ENCODE measurements around the gene HELZ. TPM values are rescaled to one million over a fixed set of nuclear protein-coding genes. Genes with fewer than 3 reads are reported as not detected.

HELZ gene
- total and polyA plus RNA-seq, 2 donors (not counting 1 experiment from before 2014, with no cell fraction given), result 10.4 to 97.8 TPM

DNA sequence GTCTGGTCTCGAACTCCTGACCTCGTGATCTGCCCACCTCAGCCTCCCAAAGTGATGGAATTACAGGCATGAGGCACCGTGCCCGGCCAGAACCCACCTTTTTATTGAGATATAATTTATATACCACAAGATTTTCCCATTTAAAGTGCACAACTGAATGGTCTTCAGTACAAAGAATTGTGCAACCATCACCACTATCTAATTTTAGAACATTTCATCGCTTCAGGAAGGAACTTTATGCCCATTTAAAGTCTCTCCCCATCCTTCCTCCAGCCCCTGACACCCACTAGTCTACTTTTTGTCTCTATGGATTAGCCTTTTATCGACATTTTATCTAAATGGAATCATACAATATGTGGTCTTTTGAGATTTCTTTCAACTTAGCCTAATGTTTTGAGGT is 25.4 kb upstream of the HELZ start:
- no peak overlapping the region for H3K4me3 Mint-ChIP-seq
- Histone ChIP-seq H3K4me3 (ENCODE audit: control extremely low read depth in 1 of 5, extremely low read depth in 1 of 5, insufficient read depth in 1 of 5, low read depth in 2 of 5, low read length in 4 of 5) (no peak overlapping the region), H3K4me1 (ENCODE audit: control insufficient read depth in 2 of 2, insufficient read depth in 2 of 2, low read length in 2 of 2) (no peaks in the 10 kb centered on the region), H3K27me3 (replicated peaks in 1 of 4; ENCODE audit: control extremely low read depth in 1 of 4, control insufficient read depth in 3 of 4, insufficient read depth in 4 of 4, low read length in 3 of 4) (no peaks in the 10 kb centered on the region), H3K36me3 (replicated peaks in 1 of 2; ENCODE audit: control extremely low read depth in 1 of 2, control insufficient read depth in 1 of 2, extremely low read depth in 1 of 2, insufficient read depth in 2 of 2, low read length in 1 of 2) (no peaks in the 10 kb centered on the region), H3K4me2 (replicated peaks; ENCODE audit: low read depth, low read length, poor library complexity, severe bottlenecking) (no peak overlapping the region), H3K27ac (ENCODE audit: low read length in 2 of 2) (no peak overlapping the region), H2AFZ (ENCODE audit: insufficient read depth, low read depth, low read length, poor library complexity, severe bottlenecking) (no peak overlapping the region), H4K20me1 (ENCODE audit: control insufficient read depth, insufficient read depth, low read length, poor library complexity, severe bottlenecking) (no peaks in the 10 kb centered on the region), H3K79me2 (ENCODE audit: control insufficient read depth, insufficient read depth, low read length) (no peaks in the 10 kb centered on the region), H3K9ac (ENCODE audit: low read length) (no peak overlapping the region), H3K9me3 (ENCODE audit: control extremely low read depth in 1 of 3, control insufficient read depth in 2 of 3, insufficient read depth in 1 of 3, low read length in 2 of 3) (no peaks in the 10 kb centered on the region)
- H3K9me3 Mint-ChIP-seq (ENCODE audit: insufficient read depth), result no peaks in the 10 kb centered on the region
- intact Hi-C loops (cut with micrococcal nuclease), result no loop called here
- ChIA-PET CTCF (no interaction called here), POLR2A (no interaction called here)
- ATAC-seq (ENCODE audit: low read depth), result no peak
- H3K27ac Mint-ChIP-seq, result no peak overlapping the region
- 0% methylated on average over 1 of the region's 6 CpGs for WGBS (ENCODE audit: insufficient coverage)
- DNase-seq, result no peak
- H3K4me1 Mint-ChIP-seq, result no peaks in the 10 kb centered on the region
- no peaks in the 10 kb centered on the region for H3K27me3 Mint-ChIP-seq
- TF ChIP-seq, protein P1, sequence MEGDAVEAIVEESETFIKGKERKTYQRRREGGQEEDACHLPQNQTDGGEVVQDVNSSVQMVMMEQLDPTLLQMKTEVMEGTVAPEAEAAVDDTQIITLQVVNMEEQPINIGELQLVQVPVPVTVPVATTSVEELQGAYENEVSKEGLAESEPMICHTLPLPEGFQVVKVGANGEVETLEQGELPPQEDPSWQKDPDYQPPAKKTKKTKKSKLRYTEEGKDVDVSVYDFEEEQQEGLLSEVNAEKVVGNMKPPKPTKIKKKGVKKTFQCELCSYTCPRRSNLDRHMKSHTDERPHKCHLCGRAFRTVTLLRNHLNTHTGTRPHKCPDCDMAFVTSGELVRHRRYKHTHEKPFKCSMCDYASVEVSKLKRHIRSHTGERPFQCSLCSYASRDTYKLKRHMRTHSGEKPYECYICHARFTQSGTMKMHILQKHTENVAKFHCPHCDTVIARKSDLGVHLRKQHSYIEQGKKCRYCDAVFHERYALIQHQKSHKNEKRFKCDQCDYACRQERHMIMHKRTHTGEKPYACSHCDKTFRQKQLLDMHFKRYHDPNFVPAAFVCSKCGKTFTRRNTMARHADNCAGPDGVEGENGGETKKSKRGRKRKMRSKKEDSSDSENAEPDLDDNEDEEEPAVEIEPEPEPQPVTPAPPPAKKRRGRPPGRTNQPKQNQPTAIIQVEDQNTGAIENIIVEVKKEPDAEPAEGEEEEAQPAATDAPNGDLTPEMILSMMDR (IDR thresholded peaks at IDR 0.05), result no peak
- no peak for TF ChIP-seq EZH2 (IDR thresholded peaks at IDR 0.05; ENCODE audit: borderline replicate concordance, insufficient read depth, low read depth, low read length, poor library complexity, severe bottlenecking)

DNA sequence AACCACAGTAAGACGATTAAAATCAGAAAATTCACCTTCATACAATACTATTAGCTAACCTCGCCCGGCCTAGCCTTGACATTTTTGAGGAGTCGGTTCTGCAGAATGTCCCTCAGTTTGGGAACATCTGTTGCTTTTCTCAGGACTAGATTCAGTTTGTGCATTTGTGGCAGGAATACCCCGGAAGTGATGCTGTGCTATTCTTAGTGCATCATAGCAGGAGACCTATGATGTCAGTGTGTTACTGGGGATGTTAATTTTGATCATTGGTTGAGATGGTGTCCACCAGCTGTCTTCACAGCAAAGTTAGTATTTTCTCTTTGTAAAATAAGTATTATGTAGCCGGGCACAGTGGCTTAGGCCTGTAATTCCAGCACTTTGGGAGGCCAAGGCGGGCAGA is 21.5 kb upstream of the HELZ start:
- TF ChIP-seq EZH2 (IDR thresholded peaks at IDR 0.05; ENCODE audit: borderline replicate concordance, insufficient read depth, low read depth, low read length, poor library complexity, severe bottlenecking), result no peak
- TF ChIP-seq, protein P1 (IDR thresholded peaks at IDR 0.05), result no peak
- WGBS (ENCODE audit: insufficient coverage), result 92% methylated on average over 4 of the region's 7 CpGs
- H3K36me3 ChIP-seq (replicated peaks in 1 of 2; ENCODE audit: control extremely low read depth in 1 of 2, control insufficient read depth in 1 of 2, extremely low read depth in 1 of 2, insufficient read depth in 2 of 2, low read length in 1 of 2), result no peaks in the 10 kb centered on the region
- no peaks in the 10 kb centered on the region for H3K9me3 ChIP-seq (ENCODE audit: control extremely low read depth in 1 of 3, control insufficient read depth in 2 of 3, insufficient read depth in 1 of 3, low read length in 2 of 3)
- no peak for ATAC-seq (ENCODE audit: low read depth)
- H3K4me1 ChIP-seq (ENCODE audit: control insufficient read depth in 2 of 2, insufficient read depth in 2 of 2, low read length in 2 of 2), result no peaks in the 10 kb centered on the region
- Mint-ChIP-seq H3K9me3 (ENCODE audit: insufficient read depth) (no peaks in the 10 kb centered on the region), H3K27ac (no peak overlapping the region), H3K4me1 (no peaks in the 10 kb centered on the region), H3K27me3 (no peaks in the 10 kb centered on the region), H3K4me3 (no peak overlapping the region)
- CTCF ChIA-PET, result no interaction called here
- POLR2A ChIA-PET, result no interaction called here
- DNase-seq, result no peak
- H4K20me1 ChIP-seq (ENCODE audit: control insufficient read depth, insufficient read depth, low read length, poor library complexity, severe bottlenecking), result no peaks in the 10 kb centered on the region
- no peak overlapping the region for H3K4me3 ChIP-seq (ENCODE audit: control extremely low read depth in 1 of 5, extremely low read depth in 1 of 5, insufficient read depth in 1 of 5, low read depth in 2 of 5, low read length in 4 of 5)
- no peaks in the 10 kb centered on the region for H3K27me3 ChIP-seq (replicated peaks in 1 of 4; ENCODE audit: control extremely low read depth in 1 of 4, control insufficient read depth in 3 of 4, insufficient read depth in 4 of 4, low read length in 3 of 4)
- no peak overlapping the region for H3K4me2 ChIP-seq (replicated peaks; ENCODE audit: low read depth, low read length, poor library complexity, severe bottlenecking)
- H3K9ac ChIP-seq (ENCODE audit: low read length), result no peak overlapping the region
- H3K79me2 ChIP-seq (ENCODE audit: control insufficient read depth, insufficient read depth, low read length), result no peaks in the 10 kb centered on the region
- intact Hi-C loops (cut with micrococcal nuclease), result no loop called here
- H2AFZ ChIP-seq (ENCODE audit: insufficient read depth, low read depth, low read length, poor library complexity, severe bottlenecking), result no peak overlapping the region
- H3K27ac ChIP-seq (ENCODE audit: low read length in 2 of 2), result no peak overlapping the region

Measured in B cell (primary cell).